ENCODE results near the gene ORMDL2.
"Not testable (repeated sequence)": the region's sequence is repeated elsewhere in the genome, so short reads cannot be mapped to it uniquely, and the experiment has no call there.

ORMDL2 gene

GRCh38 chr12:55861871-55862270, 44.0 kb downstream of the ORMDL2 start:
- DNase-seq, result no peak

GRCh38 chr12:55862286-55862685, 44.4 kb downstream of the ORMDL2 start:
- no peak for DNase-seq

- DNase-seq, result not testable (repeated sequence)
These were observed 45.1 kb downstream of the ORMDL2 start for GRCh38 chr12:55862931-55863330.

GRCh38 chr12:55865327-55865726, 47.5 kb downstream of the ORMDL2 start:
- DNase-seq, result no peak

- not testable (repeated sequence) for DNase-seq
These were observed 48.7 kb downstream of the ORMDL2 start for GRCh38 chr12:55866454-55867004.

All from stimulated activated CD4-positive, alpha-beta T cell treated with anti-CD3 and anti-CD28 coated beads, Interleukin-12 subunit alpha, Interleukin-12 subunit beta, amount 100 ng/mL, for 4 hours (primary cell).